Tibial nerve (tissue), 4 donors: Measurements from ENCODE around the gene CDH16. TPM values are rescaled to one million over a fixed set of nuclear protein-coding genes. Genes with fewer than 3 reads are reported as not detected.
A peak's percentile ranks its signal among the peaks of the same experiment; 100 is the strongest.

Experiments used
- DNase-seq, 2 donors: peaks; one replicate each; pipeline ENCODE4 v3.0.0-alpha.2; 2019; ENCODE audit warnings: low spot score in 2 of 2
- H3K27ac ChIP-seq, 4 donors: fragments of 200-600 bp; sonication (generic) in 3 of 4; one replicate each; pipeline ENCODE4 v1.5.1; 2017 to 2019; ENCODE audit warnings: mild to moderate bottlenecking in 1 of 4
- H3K27me3 ChIP-seq, 2 donors: fragments of 200-600 bp; sonication (generic) in 1 of 2; one replicate each; pipeline versions ENCODE4 v1.5.1 to v1.6.0; 2017 to 2019
- H3K36me3 ChIP-seq, 3 donors: fragments of 200-600 bp; sonication (generic); one replicate each; pipeline ENCODE4 v1.5.1; 2018 to 2019
- H3K4me1 ChIP-seq, 4 donors: fragments of 200-600 bp; sonication (generic) in 3 of 4; one replicate each; pipeline ENCODE4 v1.5.1; 2017 to 2019
- H3K4me3 ChIP-seq, 4 donors: fragments of 200-600 bp; sonication (generic) in 3 of 4; one replicate each; pipeline ENCODE4 v1.5.1; 2017 to 2019; ENCODE audit warnings: mild to moderate bottlenecking in 1 of 4, moderate library complexity in 1 of 4
- H3K9me3 ChIP-seq, 4 donors: fragments of 200-600 bp; sonication (generic) in 3 of 4; one replicate each; pipeline ENCODE4 v1.5.1; 2017 to 2019
- CTCF ChIP-seq, 5 experiments: fragments of 200-600 bp in 3 of 5; fragments of 450-650 bp in 2 of 5; sonication (generic) in 3 of 5; IDR thresholded peaks; one replicate each; pipeline ENCODE4 v1.5.1; 2016 to 2019; ENCODE audit warnings: antibody characterized with exemption in 5 of 5, mild to moderate bottlenecking in 3 of 5, moderate library complexity in 2 of 5
- EP300 ChIP-seq, 2 donors: sonication (generic); formaldehyde crosslinking; IDR thresholded peaks; one replicate each; pipeline ENCODE4 v1.6.1; 2017; ENCODE audit warnings: antibody characterized with exemption in 2 of 2, mild to moderate bottlenecking in 1 of 2
- POLR2A ChIP-seq, 2 donors: fragments of 450-650 bp; IDR thresholded peaks; one replicate each; pipeline ENCODE4 v1.6.1; 2017; ENCODE audit warnings: antibody characterized with exemption in 2 of 2, mild to moderate bottlenecking in 2 of 2, moderate library complexity in 2 of 2
- WGBS, 2 donors: methylation state at CpG; one replicate each; pipeline ENCODE4 v1.1.5; 2018; 5-methylcytosine and 5-hydroxymethylcytosine counted together
- total RNA-seq, 4 donors: library from RNA; depleted of rRNA; stranded (reverse); fragments of >200 nt; gene quantifications; one replicate each; pipeline ENCODE4 v1.1.0, GENCODE V29; 2016

The CDH16 gene
- total RNA-seq, 4 donors from 2014 or later = 0.30 to 2.5 (median 1.4) TPM

DNA sequence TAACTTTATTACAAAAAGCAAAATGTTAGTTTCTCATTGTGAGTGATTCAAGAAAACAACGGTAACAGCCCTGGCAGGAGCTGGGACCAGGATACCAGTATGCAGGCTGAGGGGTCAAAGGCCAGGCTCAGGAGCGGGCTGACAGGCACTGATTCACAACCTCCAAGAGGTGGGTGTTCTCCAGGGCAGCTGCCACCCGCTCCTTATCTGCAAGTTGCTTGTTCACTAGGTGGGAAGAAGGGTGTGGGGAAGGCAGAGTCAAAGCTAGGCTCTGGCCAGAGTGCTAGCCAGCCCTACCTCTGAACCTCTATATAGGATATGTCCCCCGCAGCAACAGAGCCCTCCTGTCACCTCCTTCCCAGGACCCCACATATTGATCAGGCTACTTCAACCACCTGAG, 13.4 kb upstream of the CDH16 start:
- TF ChIP-seq POLR2A (IDR thresholded peaks at IDR 0.05) = no peak
- no peak for TF ChIP-seq CTCF (IDR thresholded peaks at IDR 0.05)
- TF ChIP-seq EP300 (IDR thresholded peaks at IDR 0.05) = no peak
- 71 to 76% methylated on average over 4 of the region's 4 CpGs for WGBS, 2 donors
- Histone ChIP-seq H3K4me3 (no peak overlapping the region), H3K4me1 (peaks cover 5 to 47% (median 33%) of the 10 kb centered on the region in 4 donors), H3K36me3 (peaks cover 0 to 29% (median 0%) of the 10 kb centered on the region in 3 donors), H3K9me3 (no peaks in the 10 kb centered on the region), H3K27me3 (no peaks in the 10 kb centered on the region), H3K27ac (no peak overlapping the region)
- no peak for DNase-seq

GRCh38 chr16:66931665-66932064, 13.0 kb upstream of the CDH16 start:
- H3K27me3 ChIP-seq = no peaks in the 10 kb centered on the region
- no peaks in the 10 kb centered on the region for H3K9me3 ChIP-seq
- DNase-seq = no peak
- peaks cover 0 to 28% (median 0%) of the 10 kb centered on the region in 3 donors for H3K36me3 ChIP-seq
- TF ChIP-seq CTCF (IDR thresholded peaks at IDR 0.05) = no peak
- no peak for TF ChIP-seq POLR2A (IDR thresholded peaks at IDR 0.05)
- no peak for TF ChIP-seq EP300 (IDR thresholded peaks at IDR 0.05)
- no peak overlapping the region for H3K4me3 ChIP-seq
- peaks cover 5 to 47% (median 30%) of the 10 kb centered on the region in 4 donors for H3K4me1 ChIP-seq
- 87 to 90% methylated on average over 2 of the region's 2 CpGs for whole genome bisulfite sequencing, 2 donors
- no peak overlapping the region for H3K27ac ChIP-seq

DNA sequence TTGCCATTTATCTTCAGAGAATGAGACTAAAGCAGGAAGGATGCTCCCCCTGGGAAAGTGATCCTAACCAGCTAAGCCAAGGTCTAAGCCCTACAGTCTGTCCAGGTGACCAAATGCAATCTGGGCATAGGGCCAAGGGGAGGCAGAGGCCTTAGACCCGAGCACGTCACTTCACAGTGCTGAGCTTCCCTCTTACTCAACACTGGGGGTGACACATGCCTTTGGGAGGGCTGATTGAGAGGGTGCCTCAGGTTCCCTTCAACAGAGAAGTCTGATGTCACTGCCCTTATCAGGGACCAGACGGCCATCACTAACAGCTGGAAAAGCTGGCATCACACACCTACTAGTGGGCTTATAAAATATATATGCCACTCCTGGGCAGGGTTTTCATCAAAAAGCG, 11.5 kb upstream of the CDH16 start:
- Histone ChIP-seq H3K4me3 (no peak overlapping the region), H3K27me3 (peaks cover 0 to 2% of the 10 kb centered on the region in 2 donors), H3K27ac (no peak overlapping the region), H3K4me1 (peaks cover 5 to 44% (median 21%) of the 10 kb centered on the region in 4 donors), H3K9me3 (no peaks in the 10 kb centered on the region), H3K36me3 (peaks cover 0 to 28% (median 0%) of the 10 kb centered on the region in 3 donors)
- DNase-seq = no peak
- TF ChIP-seq POLR2A (IDR thresholded peaks at IDR 0.05) = no peak
- TF ChIP-seq CTCF (IDR thresholded peaks at IDR 0.05) = no peak
- no peak for TF ChIP-seq EP300 (IDR thresholded peaks at IDR 0.05)
- WGBS, 2 donors = 57 to 63% methylated on average over 4 of the region's 4 CpGs

- H3K9me3 ChIP-seq = no peaks in the 10 kb centered on the region
- WGBS, 2 donors = 71 to 75% methylated on average over 10 of the region's 10 CpGs
- peaks cover 5 to 49% (median 22%) of the 10 kb centered on the region in 4 donors for H3K4me1 ChIP-seq
- TF ChIP-seq EP300 (IDR thresholded peaks at IDR 0.05) (no peak), CTCF (IDR thresholded peaks at IDR 0.05) (peak in 3 of 5 experiments; percentile 7 to 22 (median 15)), POLR2A (IDR thresholded peaks at IDR 0.05) (no peak)
- peaks cover 0 to 28% (median 0%) of the 10 kb centered on the region in 3 donors for H3K36me3 ChIP-seq
- no peak overlapping the region for H3K27ac ChIP-seq
- H3K4me3 ChIP-seq = no peak overlapping the region
- H3K27me3 ChIP-seq = peaks cover 0 to 14% of the 10 kb centered on the region in 2 donors
- no peak for DNase-seq
These were observed 10.2 kb upstream of the CDH16 start for GRCh38 chr16:66928702-66929388.

DNA sequence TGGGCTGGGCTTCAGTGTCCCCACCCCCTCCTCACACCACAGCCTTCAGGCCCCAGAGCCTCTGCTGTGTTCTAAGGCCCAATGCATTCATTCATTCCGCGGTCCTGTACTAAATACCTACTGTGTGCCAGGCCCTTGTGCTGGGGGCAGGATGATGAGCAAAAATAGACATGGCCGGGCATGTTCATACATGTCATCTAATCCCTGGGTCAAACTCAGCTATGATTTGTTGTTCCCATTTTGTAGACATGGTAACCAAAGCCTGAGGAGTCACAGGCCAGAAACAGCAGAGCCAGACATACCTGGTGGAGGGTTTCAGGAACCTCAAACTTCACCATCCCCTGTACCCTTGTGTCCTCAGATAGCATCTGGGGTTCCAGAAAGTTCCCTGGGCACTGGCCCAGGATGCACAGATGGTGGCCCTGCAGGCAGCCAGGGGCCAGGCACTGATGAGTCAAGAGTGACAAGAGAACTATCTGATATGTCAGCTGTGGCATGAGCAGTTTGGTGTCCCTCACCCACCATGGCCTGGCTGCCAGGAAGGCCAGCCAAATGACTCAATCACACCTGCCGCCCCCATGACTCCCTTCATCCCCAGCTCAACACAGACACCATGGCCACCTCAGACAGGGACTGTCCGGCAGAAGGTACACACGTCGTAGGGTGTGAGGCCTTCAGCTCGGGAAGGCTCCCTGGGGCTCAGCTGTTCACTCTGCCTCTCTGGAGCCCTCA, 9.4 kb upstream of the CDH16 start:
- 92% methylated on average over 8 of the region's 8 CpGs for WGBS, 2 donors
- TF ChIP-seq CTCF (IDR thresholded peaks at IDR 0.05) (no peak), POLR2A (IDR thresholded peaks at IDR 0.05) (no peak), EP300 (IDR thresholded peaks at IDR 0.05) (no peak)
- Histone ChIP-seq H3K9me3 (no peaks in the 10 kb centered on the region), H3K4me3 (no peak overlapping the region), H3K4me1 (peaks cover under 1 to 49% (median 16%) of the 10 kb centered on the region in 4 donors), H3K27ac (no peak overlapping the region), H3K36me3 (peaks cover 0 to 32% (median 0%) of the 10 kb centered on the region in 3 donors), H3K27me3 (peaks cover 0 to 21% of the 10 kb centered on the region in 2 donors)
- no peak for DNase-seq
